ENCODE data around the gene HAVCR2.

Gene HAVCR2

DNA sequence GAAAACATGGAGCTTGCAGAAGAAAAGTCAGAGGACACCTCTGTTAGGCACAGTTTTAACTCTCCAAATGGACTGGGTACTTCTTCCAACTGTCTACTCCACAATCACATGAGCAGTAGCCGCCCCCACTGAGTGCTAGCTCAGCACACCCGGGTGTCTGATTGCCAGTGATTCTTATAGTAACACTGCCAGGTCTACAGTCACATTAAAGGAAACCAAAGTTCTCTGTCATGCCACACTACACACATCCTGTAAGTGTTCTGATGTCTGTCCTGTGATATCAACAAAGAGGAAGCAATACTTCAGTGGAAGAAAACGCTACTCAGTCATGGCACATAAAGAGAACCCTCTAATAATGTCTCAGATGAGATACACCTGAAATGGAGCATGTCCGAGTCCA, at the start of gene HAVCR2:
Gene HAVCR2 (minus strand): TSS at position 69 of the 400 bp plus-strand sequence. CDS start 61 bp downstream, at position 8.
- DNase-seq (ENCODE audit: low read depth in 2 of 3, low spot score in 2 of 3) = peak in 2 of 3 experiments; percentile 23 to 35

DNA sequence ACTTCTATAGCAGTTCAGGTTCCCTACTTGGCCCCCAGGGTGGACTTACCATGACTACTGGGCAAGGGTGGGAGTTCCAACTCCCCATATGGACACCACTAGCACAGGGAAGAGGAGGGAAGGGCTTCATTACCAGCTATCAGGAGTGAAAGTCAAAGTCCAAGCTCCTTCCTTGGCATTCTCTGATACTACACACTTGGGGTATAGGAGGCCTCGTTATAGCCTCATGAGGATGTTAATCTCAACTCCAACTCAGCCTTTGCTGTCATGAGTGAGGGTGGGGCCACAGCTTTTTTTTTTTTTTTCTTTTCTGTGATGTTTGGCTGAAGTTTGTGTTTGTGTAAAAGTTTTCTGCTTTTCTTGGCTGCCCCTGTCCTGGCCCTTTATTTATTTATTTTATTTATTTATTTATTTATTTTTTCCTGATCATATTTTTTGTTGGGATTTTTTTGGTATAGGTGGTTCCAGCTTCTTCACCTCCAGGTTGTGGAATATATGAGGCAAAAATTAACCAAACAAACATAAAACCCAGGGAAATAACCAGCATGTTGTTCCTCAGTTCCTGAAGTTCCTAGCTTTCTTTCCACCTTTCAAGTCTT, 48.5 kb upstream of the HAVCR2 start:
- DNase-seq (ENCODE audit: low read depth in 2 of 3, low spot score in 2 of 3) = no peak

DNA sequence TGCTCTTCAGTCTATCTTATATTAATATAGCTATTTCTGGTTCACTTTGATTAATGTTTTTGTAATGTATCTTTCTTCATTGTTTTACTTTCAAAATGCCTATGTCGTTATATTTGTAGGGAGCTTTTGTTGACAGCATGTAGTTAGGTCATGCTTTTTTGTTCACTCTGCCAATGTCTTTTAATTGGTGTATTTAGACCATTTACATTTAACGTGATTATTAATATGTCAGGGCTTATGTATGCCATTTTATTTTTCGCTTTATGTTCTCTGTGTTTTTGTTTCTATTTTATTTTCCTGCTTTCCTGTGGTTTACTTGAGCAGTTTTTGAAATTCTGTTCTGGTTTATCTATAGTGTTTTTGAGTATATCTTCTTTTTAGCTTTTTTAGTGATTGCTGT, 46.5 kb upstream of the HAVCR2 start:
- DNase-seq (ENCODE audit: low read depth in 2 of 3, low spot score in 2 of 3) = no peak

DNA sequence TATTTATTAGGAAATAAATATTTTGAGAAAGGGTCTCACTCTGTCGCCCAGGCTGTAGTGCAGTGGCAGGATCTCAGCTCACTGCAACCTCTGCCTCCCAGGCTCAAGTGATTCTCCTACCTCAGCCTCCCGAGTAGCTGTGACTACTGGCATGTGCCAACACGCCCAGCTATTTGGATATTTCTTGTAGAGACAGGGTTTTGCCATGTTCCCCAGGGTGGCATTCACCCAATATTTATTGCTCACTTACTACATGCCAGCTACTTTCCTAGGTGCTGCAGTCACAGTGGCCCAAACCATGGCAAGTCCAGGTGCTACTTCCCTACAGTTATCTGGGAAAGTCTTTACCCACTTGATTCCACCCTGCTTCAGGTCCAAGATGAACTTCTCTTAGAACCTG, 42.2 kb upstream of the HAVCR2 start:
- DNase-seq (ENCODE audit: low read depth in 2 of 3, low spot score in 2 of 3) = no peak

DNA sequence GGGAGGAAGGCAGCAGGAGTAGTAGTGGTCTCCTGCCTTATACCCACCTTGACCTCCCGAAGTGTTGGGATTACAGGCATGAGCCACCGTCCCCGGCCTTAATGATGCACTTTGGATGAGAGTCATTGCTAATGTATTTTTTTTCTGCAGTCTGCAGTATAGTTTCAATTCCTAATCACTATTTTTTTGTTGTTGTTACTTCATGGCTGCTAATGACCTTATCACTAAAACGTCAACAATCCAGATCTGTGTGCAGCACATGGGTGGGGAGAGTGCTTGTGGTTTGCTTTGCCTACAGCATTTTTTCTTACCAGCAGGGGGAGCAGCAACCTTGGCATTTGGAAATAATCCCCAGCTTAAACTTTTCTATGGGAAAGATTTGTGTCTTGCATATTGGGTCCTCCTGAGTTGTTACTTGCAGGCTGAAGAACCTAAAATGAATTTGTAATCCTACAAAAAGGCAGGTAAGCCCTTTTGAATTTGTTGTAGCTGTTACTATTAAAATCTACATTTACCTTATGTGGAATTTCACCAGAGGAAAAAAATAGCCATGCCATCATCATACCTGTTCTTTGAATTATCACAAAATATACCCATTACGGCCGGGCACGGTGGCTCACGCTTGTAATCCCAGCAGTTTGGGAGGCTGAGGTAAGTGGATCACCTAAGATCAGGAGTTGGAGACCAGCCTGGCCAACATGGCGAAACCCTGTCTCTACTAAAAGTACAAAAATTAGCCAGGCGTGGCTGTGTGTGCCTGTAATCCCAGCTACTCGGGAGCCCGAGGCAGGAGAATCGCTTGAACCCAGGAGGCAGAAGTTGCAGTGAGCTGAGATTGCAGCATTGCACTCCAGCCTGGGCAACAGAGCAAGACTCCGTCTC, 40.1 kb upstream of the HAVCR2 start:
- peak in 2 of 3 experiments; percentile 42 to 70 for DNase-seq (ENCODE audit: low read depth in 2 of 3, low spot score in 2 of 3)

DNA sequence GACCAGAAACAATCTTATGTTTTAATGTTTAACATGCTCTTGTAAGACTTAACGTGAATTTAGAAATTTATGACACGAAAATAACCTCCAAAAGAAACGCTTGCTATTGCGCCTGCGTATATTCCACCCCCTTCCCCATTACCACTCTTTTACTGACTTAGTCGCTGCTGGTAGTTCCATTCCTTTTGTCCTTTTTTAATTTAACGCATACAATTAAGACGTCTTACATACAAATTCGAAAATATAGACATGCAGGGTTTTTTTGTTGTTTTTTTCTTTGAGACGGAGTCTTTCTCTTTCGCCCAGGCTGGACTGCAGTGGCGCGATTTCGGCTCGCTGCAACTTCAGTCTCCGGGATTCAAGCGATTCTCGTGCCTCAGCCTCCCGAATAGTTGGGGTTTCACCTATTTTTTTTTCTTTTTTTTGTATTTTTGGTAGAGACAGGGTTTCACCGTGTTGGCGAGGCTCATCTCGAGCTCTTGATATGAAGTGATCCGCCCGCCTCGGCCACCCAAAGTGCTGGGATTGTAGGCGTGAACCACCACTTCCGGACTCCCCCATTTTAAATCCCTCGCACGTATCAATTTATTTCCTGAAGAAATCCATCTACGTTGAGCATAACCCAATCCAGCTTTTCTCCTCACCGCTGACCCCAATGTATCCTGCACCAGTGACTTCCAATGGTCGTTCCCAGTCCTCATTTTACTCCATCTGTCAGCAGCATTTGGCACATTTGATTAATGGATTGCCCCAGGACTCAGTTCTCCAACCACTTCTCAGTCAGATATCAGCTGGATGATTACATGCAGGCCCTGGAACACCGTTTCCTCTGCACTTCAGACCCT, 34.5 kb upstream of the HAVCR2 start:
- peak in 1 of 3 experiments; percentile 36 for DNase-seq (ENCODE audit: low read depth in 2 of 3, low spot score in 2 of 3)

DNA sequence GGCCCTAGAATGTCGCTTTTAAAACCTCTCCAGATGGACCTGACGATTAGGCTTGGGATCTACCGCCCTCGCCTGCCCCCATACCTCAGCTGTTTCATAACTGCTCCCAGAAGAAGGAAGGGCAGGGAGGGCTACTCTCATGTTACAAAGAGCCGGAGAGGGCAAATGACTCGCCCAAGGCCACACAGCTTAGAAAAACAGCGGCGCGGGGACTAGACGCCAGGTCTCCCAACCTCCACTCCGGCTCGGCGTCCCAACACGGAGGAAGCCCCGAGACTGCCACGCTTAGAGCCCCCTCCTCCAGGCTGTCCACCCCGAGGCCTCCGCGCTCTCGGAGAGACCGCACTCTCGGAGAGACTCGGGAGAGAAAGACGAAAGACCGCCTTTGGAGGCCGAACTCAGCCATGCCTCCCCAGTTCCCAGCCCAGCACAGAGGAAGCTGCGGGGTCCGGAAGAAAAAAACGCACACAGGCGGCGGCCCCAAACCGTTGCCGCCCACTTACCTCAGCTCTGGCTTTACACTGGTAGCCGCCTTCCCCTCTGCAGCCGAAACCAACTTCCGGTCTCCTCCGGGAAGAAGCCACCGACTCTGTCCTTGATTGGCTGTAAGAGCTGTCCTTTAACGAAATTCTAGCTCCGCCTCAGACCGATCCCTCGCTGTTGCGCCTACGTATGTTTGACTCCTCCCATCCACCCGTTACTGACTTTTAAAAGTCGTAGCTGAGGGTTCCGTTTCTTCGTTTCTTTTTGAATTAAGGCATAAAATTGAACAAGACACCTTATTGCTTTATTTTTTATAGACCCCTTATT, 33.7 kb upstream of the HAVCR2 start, which contains the start of gene MED7:
Gene MED7 (minus strand): TSS at position 549 of the 810 bp plus-strand sequence. CDS start 3,434 bp downstream, outside the sequence.
- peak; percentile 55 to 80 (median 79) for DNase-seq (ENCODE audit: low read depth in 2 of 3, low spot score in 2 of 3)

DNA sequence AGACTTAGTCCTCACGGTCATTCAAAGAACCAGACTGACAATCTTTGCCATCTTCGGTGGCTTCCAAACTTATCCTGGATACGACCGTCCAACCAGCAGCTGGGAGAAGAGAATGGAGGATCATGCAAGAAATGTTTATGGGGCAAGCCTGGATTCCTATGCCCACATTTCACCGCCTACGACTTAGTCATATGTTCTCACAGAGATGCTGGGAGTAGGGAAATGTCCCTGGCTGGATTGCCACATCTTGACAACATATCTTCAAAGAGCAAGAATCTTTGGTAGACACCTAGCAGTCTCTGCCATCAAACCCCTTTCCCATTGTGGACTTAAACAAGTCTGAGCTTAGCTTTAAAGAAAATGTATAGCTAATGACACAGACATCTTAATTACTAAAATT, 28.8 kb upstream of the HAVCR2 start:
- DNase-seq (ENCODE audit: low read depth in 2 of 3, low spot score in 2 of 3) = no peak

DNA sequence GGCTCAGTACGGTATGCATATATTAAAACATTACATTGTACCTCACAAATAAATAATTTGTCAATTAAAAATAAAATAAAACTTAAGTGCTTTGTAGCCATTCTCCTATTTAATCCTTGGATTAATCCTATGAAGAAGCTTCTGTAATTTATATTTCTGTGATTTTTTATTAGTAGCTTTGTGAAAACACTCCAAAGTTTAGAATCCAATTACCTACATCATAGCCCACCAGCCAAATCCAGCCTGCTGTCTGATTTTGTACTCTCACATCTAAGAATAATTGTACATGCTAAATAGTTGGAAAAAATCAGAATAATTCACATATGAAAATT, 23.4 kb upstream of the HAVCR2 start:
- DNase-seq (ENCODE audit: low read depth in 2 of 3, low spot score in 2 of 3) = no peak

DNA sequence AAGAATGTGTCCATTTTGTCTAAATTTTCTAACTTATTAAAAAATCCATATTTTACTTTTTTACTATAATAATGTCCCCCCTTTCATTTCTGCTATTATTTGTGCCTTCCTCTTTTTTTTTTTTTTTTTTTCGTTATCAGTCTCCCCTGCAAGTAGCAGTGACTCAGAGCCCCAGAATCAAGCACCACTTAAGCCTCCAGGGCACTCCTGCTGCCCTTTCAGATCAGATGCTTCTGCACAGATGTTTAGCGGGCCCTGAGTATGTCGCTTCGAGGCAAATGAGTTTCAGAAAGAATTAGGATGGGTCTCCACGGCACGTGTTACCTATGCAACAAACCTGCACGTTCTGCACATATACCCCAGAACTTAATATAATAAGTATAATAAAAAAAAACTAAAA, 22.1 kb upstream of the HAVCR2 start:
- DNase-seq (ENCODE audit: low read depth in 2 of 3, low spot score in 2 of 3) = no peak

DNA sequence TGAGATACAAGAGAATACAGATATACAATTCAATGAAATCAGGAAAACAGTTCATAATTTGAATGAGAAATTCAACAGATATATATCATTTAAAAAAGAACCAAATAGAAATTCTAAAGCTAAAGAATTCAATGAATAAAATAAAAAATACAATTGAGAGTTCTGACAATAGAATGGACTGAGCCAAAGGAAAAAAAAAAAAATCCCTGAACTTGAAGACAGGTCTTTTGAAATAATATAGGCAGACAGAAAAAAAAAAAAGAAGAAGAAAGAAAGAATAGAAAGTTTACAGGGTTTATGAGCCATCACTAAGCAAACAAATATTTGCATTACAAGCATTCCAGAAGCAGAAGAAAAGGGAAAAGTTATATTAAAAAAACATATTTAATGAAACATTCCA, 12.9 kb upstream of the HAVCR2 start:
- DNase-seq (ENCODE audit: low read depth in 2 of 3, low spot score in 2 of 3) = no peak

DNA sequence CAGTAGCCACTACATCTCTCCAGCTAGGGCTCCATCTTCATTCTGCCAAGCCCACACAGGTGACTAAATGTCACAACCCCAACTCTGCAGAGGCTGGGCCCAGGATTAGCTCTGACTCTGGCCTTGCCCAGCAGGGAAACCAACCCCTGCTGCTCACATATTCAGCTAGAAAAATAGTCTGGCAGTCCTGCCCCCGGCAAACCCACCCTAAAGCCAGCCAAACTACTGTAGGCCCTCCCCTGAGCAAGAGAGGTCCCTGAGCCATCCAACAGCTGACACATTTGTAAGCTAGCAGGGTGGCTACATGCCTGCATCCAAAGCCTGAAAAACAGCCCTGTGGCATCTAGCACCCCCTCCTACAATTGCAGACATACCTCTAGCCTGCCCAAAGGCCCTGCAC, 11.3 kb upstream of the HAVCR2 start:
- no peak for DNase-seq (ENCODE audit: low read depth in 2 of 3, low spot score in 2 of 3)

DNA sequence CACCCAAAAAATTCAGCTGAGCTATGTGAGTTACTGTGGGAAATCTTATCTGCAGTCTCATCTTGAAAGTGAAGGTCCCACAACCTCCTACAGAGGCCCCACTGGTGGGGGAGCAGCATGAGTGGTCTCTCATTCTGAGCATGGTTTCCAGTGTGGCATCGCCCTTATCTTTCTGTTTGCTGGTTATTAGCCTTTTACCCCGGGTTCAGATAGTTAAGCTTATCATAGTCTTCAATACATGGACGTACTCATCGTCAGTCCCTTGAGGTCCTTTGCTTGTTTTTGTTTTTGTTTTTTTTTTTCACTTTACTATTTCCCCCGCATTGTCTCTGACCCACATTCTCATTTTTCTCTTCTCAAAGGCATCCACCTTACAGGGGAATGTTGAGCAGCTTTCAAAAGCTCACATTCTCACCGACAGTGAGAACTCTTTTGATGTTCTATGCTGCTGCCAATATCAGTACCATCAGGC, 7.7 kb upstream of the HAVCR2 start:
- no peak for DNase-seq (ENCODE audit: low read depth in 2 of 3, low spot score in 2 of 3)

DNA sequence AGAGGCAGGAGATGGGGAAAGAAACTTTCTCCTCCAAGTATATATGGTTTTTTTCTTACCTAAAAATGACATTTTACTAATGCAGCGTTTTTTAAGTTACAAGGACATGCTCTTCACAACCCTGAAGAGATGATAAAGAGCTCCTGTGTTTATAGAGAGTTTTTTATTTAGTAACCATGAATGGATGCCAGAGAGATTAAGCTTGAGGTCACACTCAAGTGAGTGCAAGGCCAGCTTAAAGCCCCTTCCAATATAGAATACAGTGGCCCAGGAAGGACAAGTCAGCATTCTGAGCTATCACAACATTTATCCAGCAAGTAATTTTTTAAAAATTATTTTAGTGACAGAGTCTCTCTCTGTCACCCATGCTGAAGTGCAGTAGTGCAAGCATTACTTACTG, 6.7 kb upstream of the HAVCR2 start:
- DNase-seq (ENCODE audit: low read depth in 2 of 3, low spot score in 2 of 3) = no peak

DNA sequence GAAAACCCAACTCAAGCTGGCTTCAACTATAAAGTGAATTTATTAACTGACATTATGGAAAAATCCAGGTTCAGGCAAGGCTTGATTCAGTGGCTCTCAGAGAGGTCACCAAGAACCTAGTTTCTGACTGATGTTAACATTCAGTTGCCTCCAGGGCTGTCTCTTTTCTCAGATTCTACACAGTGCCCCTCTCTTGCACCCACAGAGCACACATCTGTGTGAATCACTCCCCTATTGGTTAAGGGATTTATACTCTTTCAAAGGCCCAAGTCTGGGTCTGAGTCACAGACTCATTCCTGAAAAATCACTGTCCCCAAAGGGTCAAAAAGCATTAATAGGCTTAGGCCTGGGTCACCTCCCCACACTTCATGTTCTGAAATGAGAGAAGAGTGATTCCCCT, 6.2 kb upstream of the HAVCR2 start:
- no peak for DNase-seq (ENCODE audit: low read depth in 2 of 3, low spot score in 2 of 3)

DNA sequence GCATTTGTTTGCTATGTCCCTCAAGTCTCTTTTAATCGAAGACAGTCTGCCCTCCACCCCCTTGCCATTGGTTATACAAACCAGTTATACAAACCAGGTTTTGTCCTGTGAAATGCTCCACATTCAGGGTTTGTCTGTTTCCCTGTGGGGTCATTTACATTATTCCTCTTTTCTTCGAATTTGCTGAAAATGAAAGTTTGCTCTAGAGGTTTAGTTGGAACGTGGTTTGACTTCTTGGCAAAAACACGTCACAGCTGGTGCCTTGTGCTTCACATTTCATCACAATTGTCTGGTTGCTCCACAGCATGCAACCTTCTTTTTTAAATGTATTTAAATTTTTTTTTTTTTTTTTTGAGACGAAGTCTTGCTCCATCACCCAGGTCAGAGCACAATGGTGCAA, 4.2 kb upstream of the HAVCR2 start:
- no peak for DNase-seq (ENCODE audit: low read depth in 2 of 3, low spot score in 2 of 3)

DNA sequence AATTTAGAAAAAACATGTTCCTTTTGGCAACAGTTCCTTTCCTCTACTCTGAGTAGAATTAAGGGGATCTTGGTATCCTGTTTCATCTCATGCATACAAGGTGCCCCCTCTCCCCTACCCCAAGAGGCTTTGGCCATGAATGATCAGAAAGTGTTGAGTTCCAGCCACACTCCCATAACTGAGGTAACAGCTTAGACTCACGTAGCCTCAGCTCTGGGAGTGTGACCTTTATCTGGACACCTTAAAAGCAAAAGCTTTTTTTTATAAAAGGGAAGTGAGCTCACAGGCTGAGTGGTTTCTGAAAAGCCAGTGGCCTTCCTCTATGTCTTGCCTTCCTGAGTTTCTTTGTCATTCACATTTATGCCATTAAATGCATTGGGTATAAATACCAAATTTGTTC, 900 bp upstream of the HAVCR2 start:
- no peak for DNase-seq (ENCODE audit: low read depth in 2 of 3, low spot score in 2 of 3)

DNA sequence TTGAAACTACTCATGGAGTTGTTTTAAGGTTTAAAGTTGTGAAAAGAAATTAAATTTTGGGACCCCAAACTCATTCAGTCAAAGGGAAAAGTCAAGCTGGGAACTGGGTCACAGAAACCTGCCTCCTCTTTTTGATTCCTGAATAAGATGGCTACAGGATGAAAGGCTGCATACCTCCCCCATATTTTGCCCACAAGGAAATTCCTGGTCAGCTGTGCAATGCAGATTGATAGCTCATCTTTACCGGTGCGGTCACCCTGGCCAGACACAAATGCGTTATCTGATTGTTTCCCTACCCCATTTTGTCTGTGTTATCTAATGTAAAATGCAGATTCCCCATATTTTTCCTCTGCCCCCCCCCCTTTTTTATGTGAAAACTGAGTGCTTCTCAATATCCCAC, 1.3 kb downstream of the HAVCR2 start:
- DNase-seq (ENCODE audit: low read depth in 2 of 3, low spot score in 2 of 3) = no peak

DNA sequence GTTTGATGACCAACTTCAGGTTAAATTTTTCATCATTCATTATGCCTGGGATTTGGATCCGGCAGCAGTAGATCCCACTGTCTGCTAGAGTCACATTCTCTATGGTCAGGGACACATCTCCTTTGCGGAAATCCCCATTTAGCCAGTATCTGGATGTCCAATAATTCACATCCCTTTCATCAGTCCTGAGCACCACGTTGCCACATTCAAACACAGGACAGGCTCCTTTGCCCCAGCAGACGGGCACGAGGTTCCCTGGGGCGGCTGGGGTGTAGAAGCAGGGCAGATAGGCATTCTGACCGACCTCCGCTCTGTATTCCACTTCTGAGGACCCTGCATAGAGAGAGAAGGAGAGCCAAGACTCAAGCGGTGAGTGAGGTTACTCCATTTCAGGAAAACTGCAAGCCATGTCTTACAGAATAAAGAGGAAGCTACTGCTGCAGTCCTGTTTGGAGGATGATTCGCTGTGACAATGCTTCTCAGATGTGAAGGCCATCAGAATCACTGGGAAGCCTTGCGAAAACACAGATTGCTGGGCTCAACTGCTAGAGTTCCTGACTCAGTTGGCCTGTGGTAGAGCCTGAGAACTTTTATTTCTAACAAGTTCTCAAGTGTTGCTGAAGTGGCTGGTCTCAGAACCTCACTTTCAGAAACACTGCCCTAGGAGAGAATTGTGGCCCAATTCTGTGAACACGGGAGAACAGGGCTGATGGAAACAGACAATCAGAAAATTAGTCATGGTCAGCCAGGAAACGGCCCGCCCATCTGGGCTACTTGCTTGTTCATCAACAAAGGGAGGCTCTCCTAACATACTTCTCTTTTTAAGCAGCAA, 2.0 kb downstream of the HAVCR2 start:
- peak in 1 of 3 experiments; percentile 40 for DNase-seq (ENCODE audit: low read depth in 2 of 3, low spot score in 2 of 3)

DNA sequence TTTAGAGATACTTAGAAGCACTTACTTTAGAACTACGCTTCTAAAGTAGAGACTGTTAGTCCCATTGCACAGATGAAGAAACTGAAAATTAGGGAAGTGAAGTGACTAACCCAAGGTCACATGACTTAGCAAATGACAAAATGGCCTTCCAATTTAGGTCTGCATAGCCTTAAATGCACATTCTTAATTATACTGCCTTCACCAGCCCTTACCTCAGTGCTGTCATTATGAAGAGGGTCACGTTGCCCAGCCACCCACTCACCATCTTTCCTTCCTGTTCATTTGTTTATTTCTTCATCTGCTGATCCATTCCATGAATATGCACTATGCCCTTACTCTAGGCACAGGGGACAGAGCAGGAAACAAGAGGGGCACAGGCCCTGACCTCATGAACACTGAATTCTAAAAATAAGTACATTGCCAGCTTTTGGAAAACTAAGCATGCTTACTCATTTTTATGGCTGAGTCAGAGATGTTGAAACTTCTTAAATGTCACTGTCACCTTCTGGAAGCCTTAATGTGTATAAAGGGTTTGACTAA, 8.6 kb downstream of the HAVCR2 start:
- DNase-seq (ENCODE audit: low read depth in 2 of 3, low spot score in 2 of 3) = no peak
